HUDEP-2 (cell line): ENCODE data around the gene HS3ST2.
"Not testable (repeated sequence)": the region's sequence is repeated elsewhere in the genome, so short reads cannot be mapped to it uniquely, and the experiment has no call there.

Source experiments
- DNase-seq, 76 experiments: peaks; one replicate each; lab custom pipeline; 2025; ENCODE audit not compliant: unreplicated experiment in 76 of 76; lab: John Stamatoyannopoulos, UW

The HS3ST2 gene

DNA sequence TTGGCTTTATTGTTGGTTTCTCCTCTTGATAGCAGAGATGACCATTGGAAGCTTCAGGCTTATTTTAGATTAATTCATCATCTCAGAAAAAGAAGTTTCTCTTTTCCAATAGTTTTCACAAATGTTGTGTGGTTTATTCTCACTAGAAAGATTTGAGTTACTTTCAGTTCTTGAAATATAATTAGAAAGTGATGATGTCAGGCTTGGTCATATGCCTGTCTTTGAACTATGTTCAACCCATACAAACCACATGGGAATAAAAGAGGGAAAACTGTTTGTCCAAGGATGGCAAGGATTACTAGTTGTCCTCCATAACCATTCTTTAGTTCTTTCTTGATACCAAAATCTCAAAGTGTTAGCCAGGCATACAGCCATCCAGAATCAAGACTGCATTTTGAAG is 3.7 kb upstream of the HS3ST2 start:
- DNase-seq = no peak

DNA sequence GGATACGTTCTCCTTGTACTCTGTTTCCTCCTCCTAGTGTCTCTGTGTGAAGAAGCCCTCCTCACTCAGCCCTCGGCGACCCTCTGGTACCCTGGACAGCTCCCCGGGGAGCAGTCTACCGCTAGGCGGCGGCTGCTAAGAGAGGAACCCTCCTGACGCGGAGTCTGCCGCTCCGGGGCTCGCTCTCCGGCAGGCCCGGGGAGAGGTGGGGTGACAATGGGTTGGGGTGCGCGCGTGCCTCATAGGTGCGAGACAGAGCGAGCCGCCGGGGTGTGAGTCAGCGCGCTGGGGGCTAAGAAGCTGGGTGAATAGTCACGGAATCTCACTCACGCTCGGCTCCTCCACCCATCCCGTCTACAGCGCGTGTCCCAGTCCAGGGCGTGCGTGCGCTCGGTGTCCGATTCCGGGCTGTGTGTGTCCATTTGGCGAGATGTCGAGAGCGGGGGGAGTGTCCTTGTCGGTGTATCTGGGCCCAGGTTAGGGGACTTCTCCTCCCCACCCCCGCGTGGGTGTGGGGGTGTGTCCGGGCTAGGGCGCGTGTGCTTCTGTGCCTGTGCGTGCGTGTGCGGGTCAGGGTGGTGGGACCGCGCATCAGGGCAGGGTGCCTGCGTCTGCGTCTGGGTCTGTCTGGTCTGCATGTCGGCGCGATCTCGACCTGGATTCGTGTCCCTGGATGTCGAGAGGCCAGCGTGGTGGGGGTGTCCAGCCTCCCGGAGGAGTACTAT is 577 bp upstream of the HS3ST2 start:
- DNase-seq = peak in 27 of 76 experiments; percentile 0 to 45 (median 14)

DNA sequence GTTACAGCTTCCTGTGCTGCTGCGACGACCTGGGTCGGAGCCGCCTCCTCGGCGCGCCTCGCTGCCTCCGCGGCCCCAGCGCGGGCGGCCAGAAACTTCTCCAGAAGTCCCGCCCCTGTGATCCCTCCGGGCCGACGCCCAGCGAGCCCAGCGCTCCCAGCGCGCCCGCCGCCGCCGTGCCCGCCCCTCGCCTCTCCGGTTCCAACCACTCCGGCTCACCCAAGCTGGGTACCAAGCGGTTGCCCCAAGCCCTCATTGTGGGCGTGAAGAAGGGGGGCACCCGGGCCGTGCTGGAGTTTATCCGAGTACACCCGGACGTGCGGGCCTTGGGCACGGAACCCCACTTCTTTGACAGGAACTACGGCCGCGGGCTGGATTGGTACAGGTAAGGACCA is 746 bp downstream of the HS3ST2 start:
- DNase-seq = no peak

DNA sequence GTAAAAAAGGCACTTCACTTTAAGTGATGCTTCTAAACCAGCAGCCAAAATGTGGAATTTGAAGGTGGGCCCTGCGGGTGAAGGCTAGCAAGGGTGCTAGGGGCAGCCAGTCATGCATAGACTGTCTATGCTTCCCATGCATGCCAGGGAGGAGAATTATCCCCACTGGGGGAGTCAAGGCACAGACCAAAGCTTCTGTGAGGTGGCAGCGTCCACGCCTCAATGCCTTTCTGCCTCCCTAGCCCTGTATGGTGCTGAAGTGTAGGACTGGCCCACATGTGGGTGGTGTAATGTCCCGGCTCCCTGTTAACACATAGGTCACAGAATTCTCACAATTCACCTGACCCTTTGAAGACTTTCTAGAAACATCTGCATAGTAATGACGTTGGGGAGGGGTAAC is 1.9 kb downstream of the HS3ST2 start:
- DNase-seq = no peak

DNA sequence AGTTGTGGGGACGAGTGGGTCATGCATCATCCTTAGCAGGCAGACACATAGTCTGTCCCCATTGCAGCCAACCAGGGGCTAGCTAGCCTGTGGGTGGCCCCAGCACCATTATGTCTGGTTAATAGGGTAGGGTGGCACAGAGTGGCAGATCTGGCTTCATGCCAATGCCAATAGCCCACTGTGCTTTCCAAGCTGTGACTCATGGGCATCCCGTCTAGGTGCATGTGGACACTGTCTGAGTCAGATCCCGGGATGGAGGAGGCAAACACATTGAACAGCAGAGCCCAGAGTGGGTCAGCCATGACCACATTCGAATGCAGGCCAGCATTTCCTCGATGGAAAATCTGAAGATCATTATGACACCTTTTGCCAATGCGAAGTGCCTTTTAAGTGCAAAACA is 2.5 kb downstream of the HS3ST2 start:
- no peak for DNase-seq

DNA sequence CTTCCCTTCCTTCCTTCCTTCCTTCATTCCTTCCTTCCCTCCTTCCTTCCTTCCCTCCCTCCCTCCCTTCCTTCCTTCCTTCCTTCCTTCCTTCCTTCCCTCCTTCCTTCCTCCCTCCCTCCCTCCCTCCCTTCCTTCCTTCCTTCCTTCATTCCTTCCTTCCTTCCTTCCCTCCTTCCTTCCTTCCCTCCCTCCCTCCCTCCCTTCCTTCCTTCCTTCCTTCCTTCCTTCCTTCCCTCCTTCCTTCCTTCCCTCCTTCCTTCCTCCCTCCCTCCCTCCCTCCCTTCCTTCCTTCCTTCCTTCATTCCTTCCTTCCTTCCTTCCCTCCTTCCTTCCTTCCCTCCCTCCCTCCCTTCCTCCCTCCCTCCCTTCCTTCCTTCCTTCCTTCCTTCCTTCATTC is 4.8 kb downstream of the HS3ST2 start:
- DNase-seq = not testable (repeated sequence)

DNA sequence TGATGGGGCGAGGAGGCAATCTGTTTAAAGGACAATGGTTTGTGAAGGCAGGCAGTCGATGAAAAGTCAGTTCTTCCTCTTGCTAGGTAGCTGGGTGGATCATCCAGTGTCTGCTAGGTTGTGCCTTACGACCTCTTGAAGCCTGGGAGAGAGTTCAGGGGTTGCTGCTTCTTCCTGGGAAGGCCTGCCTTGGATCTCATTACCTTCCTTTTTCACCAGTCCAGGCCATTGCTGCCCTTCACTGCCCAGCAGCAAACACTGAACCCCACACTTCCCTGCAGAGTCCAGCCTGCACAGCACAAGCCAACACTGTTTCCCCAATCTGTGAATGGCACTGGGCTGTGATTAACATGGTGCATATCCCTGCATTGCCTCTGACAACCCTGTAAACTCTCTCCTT is 24.7 kb downstream of the HS3ST2 start:
- no peak for DNase-seq

DNA sequence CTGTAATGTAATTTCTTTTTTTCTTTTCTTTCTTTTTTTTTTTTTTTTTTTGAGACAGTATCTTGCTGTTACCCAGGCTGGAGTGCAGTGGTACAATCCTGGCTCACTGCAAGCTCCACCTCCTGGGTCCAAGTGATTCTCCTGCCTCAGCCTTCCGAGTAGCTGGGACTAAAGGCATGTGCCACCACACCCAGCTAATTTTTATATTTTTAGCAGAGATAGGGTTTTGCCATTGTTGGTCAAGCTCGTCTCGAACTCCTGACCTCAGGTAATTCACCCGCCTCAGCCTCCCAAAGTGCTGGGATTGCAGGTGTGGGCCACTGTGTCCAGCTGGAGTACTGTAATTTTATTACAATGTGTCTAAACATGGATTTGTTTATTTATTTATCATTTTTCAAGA is 28.1 kb downstream of the HS3ST2 start:
- DNase-seq = not testable (repeated sequence)

DNA sequence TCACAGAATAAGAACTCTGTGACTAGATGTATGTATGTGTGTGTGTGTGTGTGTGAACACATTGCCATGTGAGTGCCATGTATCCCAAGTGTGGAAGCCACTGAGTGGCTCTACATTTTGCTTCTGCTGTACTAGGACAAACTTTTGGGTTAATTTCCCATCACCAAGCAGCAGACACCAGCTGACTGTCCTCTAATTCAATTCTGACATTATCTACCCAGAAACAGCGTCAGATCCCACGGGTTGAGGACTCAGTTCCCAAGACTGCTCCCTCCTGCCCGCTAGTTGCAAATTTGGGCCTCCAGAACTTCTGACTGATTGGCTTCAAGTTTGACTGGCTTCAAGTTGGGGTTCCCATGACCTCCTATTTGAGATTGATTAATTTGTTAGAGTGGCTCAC is 29.2 kb downstream of the HS3ST2 start:
- no peak for DNase-seq

DNA sequence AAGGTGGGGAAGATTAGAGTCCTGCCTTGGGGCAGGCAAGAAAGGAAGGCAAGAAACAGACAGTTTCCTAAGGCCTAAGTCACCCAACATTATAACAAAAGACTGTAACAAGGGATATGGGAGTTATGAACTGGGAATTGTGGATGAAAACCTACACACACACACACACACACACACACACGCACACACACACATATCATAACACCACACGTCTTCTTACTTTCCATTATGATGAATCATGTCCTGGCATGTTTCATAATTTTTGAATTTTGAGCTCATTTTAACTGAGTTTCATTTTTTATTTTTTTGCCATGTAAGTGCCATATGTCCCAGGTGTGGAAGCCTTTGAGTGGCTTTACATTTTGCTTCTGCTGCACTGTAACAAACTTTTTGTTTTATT is 29.9 kb downstream of the HS3ST2 start:
- DNase-seq = no peak

DNA sequence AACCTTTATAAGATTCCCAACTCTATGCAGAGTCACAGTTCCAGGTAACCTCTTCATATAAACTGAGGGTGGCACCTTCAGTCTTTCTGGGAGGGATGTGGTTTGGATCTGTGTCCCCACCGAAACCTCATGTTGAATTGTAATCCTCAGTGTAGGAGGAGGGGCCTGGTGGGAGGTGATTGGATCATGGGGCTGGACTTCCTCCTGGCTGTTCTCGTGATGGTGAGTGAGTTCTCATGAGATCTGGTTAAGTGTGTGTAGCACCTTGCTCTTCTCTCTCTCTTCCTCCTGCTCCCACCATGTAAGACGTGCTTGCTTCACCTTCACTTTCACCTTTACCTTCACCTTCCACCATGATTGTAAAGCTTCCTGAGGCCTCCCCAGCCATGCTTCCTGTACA is 30.5 kb downstream of the HS3ST2 start:
- no peak for DNase-seq

DNA sequence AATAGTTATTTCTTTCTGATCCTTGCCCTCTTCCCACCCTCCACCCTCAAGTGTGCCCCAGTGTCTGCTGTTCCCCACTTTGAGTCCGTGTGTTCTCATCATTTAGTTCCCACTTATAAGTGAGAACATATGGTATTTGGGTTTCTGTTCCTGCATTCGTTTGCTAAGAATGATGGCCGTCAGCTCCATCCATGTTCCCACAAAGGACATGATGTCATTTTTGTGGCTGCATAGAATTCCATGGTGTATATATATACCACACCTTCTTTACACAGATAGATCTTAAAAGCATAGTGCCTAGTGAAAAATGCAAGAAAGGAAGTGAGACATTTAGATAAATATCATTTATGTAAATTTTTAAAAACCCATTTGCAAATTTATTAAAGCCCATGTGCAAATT is 33.1 kb downstream of the HS3ST2 start:
- no peak for DNase-seq

DNA sequence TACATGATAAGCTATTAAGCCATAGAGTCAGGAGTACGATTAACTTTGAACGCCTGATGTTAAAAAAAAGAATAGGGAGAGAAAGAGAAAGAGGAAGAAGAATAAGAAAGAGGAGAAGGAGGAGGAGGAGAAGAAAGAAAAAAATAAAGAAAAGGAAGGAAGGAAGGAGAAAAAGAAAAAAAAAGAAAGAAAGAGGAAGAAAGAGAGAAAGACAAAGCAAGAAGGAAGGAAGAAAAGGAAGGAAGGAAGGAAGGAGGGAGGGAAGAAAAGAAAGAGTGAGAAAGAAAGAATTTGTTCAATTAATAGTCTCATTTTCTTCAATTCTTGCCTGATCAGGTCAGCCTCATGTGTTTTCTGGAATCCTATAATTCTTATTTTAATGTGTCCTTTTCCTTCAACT is 33.7 kb downstream of the HS3ST2 start:
- no peak for DNase-seq

DNA sequence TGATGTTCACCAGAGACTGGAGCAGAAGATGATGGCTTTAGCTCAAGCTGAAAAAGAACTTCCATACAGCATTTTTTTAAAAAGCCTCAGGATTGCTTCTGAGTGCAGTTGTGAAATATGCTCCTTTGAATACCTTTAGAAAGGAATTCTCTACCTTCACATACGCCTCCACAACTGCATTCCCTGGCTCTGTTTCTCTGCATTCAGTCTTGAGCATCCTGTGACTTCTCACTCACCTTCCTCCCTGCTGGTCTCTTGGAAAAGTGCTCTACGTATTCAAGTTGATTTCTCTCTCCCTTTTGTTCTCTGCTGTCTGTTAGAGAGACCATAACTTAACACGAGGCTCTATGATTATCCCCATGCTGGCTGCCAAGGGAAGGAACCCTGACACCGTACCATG is 34.5 kb downstream of the HS3ST2 start:
- no peak for DNase-seq

DNA sequence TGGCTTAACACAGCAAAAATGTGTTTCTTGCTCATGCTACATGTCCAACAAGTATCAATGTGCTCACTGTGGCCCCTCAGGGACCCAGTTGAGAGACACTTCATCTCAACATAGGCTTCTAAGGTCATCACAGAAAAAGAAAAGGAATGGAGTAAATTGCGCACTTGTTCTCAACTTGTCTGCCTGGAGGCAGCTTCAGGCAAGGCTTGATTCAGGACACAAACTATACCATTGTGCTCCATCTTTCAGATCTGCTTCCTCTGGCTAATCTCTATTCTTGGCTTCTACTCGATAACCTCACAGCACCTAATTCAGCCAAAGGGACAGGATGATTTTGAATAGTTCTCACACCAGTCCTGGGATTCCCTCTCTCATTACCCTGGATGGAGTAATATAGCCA is 35.6 kb downstream of the HS3ST2 start:
- DNase-seq = no peak

DNA sequence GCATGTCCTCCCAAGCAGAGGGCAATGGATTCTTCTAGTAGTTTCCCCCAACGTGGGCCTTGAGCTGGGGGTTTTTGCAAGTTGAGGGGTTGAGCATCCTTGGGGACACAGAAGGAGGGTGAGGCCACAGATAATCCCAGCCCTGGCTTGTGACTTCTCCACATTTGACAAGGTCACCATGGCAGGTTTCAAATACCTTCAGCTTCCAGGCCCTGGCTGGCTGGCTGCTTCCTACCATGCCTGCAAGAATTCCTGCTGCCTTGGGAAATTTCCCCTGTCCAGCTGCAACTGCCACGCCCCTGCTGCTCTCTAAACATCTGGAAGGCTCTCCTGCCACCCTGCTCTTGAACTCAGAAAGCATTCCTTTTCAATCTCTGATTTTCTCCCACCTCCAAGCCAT is 41.3 kb downstream of the HS3ST2 start:
- no peak for DNase-seq

DNA sequence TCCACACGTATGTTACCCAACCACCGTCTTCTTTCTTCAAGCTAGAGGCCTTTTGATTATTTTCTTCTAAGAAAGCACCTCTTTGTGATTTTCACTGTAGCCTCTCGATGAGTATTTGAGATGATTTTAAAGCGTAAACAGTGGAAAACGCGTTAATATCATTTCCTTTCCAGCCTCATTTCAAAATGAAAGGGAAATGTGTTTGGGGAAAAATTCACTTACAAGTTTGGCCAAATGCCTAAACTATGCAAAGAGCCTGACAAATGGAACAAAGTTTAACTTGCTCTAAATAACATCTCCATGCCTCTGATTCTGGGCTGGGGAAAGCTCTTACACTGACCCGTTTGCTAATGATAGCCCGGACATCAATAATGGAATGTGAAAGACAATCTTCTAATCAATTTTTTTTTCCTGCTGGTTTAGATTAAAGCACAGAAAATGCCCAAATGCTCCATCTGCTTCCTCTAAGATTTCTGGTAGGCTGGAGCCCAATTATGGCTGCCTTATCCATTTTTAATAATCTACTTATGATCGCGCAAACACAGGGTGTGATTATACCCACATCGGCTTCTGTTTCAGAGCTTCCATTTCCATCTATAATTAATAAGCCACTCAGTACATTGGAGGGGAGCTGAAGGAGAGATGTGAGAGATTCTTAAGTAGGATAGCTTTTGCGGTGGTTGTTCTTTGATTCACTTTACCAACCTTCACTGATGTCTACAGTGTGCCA is 43.5 kb downstream of the HS3ST2 start:
- DNase-seq = no peak

DNA sequence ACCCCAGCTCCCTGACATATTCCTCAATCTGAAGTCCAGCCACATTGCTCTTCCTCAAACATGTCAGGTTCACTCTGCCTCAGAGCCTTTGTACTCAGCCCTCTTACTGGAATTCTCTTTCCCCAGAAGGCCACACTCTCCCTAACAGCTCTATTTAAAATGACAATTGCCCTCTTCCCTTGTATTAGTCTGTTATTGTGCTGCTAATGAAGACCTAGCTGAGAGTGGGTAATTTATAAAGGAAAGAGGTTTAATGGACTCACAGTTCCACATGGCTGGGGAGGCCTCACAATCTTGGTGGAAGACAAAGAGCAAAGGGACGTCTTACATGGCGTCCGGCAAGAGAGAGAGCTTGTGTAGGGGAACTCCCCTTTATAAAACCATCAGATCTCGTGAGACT is 46.0 kb downstream of the HS3ST2 start:
- no peak for DNase-seq

DNA sequence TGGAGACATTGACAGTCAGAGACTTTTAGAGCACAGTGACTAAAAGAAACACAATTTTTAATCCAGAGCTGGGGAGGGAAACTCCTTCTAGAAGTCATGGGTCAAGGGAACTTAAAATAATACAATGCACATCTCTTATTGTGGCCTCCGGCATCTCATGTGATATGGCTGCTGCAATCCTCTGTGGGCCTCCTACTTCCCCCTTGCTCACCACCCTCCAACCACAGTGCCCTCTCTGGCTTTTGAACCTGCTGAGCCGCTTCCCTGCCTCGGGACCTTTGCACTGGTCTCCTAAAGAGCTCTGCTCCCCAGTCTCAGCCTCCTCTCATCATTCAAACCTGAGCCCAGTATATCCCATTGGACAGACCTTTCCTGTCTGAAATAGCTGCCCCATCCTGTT is 47.6 kb downstream of the HS3ST2 start:
- no peak for DNase-seq

DNA sequence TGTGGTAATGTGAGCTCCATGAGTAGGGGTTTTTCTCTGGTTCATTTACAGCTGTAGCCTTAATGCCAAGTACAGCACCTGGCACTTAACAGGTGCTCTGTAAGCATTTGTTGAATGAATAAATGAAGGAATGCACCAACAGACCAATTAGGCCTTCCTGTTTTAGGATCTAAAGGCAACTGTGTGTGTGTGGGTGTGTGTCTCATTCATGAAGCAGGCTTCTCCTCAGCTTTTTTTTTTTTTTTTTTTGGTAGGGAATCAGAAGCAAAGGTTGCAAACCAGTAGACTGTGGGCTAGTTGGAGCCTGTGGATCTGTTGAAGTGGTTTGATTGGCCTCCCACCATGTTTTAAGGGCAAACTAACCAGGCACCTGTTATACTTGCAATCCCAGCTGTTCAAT is 48.1 kb downstream of the HS3ST2 start:
- no peak for DNase-seq

DNA sequence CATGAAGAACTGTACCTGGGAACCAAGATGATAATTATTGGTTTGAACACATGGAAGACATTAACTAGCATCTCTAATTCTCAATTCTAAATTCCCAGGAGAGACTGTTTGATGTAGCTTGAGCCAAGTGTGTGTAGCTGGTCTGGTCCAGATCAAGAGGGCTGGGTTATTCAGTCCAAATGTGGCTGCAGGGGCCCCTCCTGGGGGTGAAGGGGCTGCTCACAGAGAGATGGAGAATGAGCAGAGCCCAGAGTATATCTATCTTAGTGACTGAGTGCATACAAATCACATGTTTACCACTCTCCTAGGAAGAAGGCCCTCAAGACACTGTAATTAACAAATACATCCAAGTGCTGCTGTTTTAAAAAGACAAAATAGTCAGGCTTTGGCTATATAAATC is 50.4 kb downstream of the HS3ST2 start:
- no peak for DNase-seq

DNA sequence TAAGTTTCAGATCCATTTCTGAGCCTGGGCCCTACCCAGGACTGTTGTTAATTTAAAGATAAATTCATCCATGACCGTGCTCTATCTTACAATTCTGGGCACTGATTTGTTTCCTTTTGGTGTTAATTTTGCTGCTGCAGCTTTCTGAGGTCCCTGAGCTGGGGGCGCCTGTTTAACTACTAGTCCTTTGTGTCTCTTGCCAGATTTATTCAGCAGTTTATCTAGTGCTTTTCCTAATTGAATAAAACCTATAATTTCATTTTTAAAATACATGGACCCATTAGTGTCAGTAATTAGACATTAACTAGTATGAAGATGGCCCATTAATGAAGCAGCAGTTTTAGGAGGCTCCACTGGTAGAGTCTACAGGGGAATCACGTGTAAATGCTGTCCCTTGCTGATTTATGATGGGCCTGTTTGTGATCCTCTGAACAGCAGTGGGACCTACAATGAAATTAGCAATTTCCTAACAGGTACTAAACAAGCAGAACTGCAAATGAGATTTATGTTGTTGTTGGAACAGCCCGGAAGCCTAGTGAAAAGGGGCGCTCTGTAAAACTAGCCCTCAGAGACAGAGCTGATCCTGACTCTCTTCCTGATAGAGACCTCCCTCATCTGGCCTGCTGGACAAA is 54.7 kb downstream of the HS3ST2 start:
- no peak for DNase-seq
